Measurements from ENCODE around the gene TIMM50. TPM values are rescaled to one million over a fixed set of nuclear protein-coding genes. Genes with fewer than 3 reads are reported as not detected.

The TIMM50 gene
- total and polyA plus RNA-seq, 3 donors from 2014 or later = 80.6 to 130 (median 96.1) TPM

DNA sequence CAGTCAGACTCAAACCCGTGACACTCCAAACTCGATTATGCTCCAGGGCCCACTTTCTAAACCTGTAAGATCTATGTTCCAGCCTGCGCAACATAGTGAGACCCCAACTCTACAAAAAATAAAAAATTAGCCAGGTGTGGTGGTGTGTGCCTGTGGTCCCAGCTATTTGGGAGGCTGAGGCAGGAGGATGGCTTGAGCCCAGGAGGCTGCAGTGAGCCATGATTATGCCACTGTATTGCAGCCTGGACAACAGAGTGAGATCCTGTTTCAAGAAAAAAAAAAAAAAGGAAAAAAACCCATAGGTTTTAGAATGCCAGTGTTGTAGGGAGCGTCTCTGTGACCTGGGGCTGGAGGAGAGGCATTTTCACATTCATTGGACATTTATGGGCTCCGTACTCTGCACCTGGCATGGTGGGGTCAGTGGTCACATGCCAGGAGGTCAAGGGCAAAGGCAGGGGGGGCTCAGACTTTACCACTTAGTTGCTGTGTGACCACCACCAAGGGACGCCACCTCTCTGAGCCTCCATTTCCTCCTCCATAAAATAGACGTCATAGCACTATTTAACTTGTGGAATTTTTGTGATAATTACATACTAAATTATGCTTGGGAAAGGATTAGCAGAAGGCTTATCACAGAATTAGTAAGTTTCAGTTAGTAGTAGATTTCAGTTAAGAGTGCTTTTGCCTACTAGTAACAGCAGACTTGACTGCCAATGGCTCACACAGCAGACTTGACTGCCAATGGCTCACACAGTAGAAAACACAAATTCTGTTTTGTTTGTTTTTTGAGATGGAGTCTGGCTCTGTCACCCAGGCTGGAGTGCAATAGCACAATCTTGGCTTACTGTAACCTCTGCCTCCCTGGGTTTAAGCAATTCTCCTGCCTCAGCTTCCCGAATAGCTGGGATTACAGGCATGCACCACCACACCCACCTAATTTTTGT is 40.2 kb downstream of the TIMM50 start:
- H3K4me3 ChIP-seq = no peak overlapping the region
- 89 to 91% methylated on average over 8 of the region's 8 CpGs for WGBS, 2 donors
- H3K4me1 ChIP-seq = no peaks in the 10 kb centered on the region
- TF ChIP-seq, protein P1, sequence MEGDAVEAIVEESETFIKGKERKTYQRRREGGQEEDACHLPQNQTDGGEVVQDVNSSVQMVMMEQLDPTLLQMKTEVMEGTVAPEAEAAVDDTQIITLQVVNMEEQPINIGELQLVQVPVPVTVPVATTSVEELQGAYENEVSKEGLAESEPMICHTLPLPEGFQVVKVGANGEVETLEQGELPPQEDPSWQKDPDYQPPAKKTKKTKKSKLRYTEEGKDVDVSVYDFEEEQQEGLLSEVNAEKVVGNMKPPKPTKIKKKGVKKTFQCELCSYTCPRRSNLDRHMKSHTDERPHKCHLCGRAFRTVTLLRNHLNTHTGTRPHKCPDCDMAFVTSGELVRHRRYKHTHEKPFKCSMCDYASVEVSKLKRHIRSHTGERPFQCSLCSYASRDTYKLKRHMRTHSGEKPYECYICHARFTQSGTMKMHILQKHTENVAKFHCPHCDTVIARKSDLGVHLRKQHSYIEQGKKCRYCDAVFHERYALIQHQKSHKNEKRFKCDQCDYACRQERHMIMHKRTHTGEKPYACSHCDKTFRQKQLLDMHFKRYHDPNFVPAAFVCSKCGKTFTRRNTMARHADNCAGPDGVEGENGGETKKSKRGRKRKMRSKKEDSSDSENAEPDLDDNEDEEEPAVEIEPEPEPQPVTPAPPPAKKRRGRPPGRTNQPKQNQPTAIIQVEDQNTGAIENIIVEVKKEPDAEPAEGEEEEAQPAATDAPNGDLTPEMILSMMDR (IDR thresholded peaks at IDR 0.05) = no peak
- TF ChIP-seq POLR2A (IDR thresholded peaks at IDR 0.05) = no peak
- H3K36me3 ChIP-seq (ENCODE audit: low read depth, missing control alignments) = no peaks in the 10 kb centered on the region
- intact Hi-C loops (cut with DNase I; ENCODE audit: low total_unique reads) = no loop called here
- no peaks in the 10 kb centered on the region for H3K9me3 ChIP-seq
- DNase-seq = no peak
- no peaks in the 10 kb centered on the region for H3K27me3 ChIP-seq
- H3K27ac ChIP-seq = no peak overlapping the region

DNA sequence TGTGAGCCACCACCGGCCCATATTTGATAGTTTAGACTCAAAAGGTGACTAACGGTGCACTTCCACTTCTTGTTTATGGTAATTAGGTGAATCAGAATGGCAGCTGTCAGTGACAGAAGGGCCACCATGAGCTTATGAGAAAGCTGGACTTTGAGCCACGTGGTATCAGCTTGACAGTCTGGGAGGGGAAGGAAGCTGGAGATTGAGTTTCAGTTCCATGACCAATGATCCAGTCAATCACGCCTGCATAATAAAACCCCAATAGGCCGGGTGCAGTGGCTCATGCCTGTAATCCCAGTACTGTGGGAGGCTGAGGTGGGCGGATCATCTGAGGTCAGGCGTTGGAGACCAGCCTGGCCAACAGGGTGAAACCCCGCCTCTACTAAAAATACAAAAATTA is 43.9 kb downstream of the TIMM50 start:
- whole genome bisulfite sequencing, 2 donors = 89 to 92% methylated on average over 6 to 8 of the region's 8 CpGs

DNA sequence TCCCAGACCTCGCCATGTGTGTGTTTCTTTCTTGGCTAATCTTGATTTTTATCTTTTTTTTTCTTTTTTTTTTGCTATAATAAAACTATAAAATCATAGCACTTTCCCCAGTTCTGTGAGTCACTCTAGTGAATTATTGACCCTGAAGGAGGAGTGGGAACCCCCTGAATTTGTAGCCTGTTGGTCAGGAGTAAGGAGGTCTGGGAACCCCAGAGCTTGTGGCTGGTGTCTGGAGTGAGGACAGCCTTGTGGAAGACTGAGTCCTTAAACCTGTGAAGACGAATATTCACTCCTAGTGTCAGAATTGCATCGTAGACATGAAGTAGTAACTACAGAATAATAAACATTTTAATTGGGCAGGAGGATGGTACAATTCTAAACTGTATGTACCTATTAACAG is 44.6 kb downstream of the TIMM50 start:
- H3K27ac ChIP-seq = no peak overlapping the region
- TF ChIP-seq, protein P1 (IDR thresholded peaks at IDR 0.05) = no peak
- TF ChIP-seq POLR2A (IDR thresholded peaks at IDR 0.05) = no peak
- intact Hi-C loops (cut with DNase I; ENCODE audit: low total_unique reads) = no loop called here
- no peak for DNase-seq
- H3K36me3 ChIP-seq (ENCODE audit: low read depth, missing control alignments) = no peaks in the 10 kb centered on the region
- WGBS, 2 donors = 80 to 83% methylated on average over 3 of the region's 3 CpGs
- no peaks in the 10 kb centered on the region for H3K4me1 ChIP-seq
- no peak overlapping the region for H3K4me3 ChIP-seq
- H3K27me3 ChIP-seq = no peaks in the 10 kb centered on the region
- no peaks in the 10 kb centered on the region for H3K9me3 ChIP-seq

More for the DNA sequence above, 43.9 kb downstream of the TIMM50 start:
- Histone ChIP-seq H3K4me1 (no peaks in the 10 kb centered on the region), H3K27me3 (no peaks in the 10 kb centered on the region), H3K4me3 (no peak overlapping the region), H3K27ac (no peak overlapping the region), H3K36me3 (ENCODE audit: low read depth, missing control alignments) (no peaks in the 10 kb centered on the region), H3K9me3 (no peaks in the 10 kb centered on the region)
- no peak for DNase-seq
- intact Hi-C loops (cut with DNase I; ENCODE audit: low total_unique reads) = no loop called here
- TF ChIP-seq POLR2A (IDR thresholded peaks at IDR 0.05) = no peak
- TF ChIP-seq, protein P1 (IDR thresholded peaks at IDR 0.05) = no peak

DNA sequence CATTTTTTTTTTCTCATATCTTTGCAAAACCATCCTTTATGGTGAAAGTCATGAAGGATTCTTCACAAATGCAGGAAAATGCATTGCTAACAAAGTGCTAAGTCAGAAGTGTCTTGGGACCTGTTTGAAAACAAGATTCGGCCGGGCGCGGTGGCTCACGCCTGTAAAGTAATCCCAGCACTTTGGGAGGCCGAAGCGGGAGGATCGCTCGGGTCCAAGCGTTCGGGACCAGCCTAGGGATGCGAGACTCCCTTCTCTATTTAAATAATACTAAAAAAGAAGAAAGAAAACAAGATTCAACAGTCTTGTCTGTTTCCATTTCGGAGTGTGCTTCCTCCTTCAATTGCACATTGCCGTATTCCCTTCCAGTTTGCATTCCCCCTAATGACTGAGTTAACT is 51.2 kb downstream of the TIMM50 start:
- DNase-seq = no peak
- peak overlapping the region; percentile 89 to 92 for H3K27ac ChIP-seq
- peaks cover 12% of the 10 kb centered on the region for H3K4me1 ChIP-seq
- peak overlapping the region; percentile 84 to 96 for H3K4me3 ChIP-seq
- 19 to 28% methylated on average over 14 of the region's 14 CpGs for WGBS, 2 donors
- H3K9me3 ChIP-seq = no peaks in the 10 kb centered on the region
- H3K36me3 ChIP-seq (ENCODE audit: low read depth, missing control alignments) = no peaks in the 10 kb centered on the region
- TF ChIP-seq POLR2A (IDR thresholded peaks at IDR 0.05) = no peak
- TF ChIP-seq, protein P1 (IDR thresholded peaks at IDR 0.05) = no peak
- intact Hi-C loops (cut with DNase I; ENCODE audit: low total_unique reads) = loop anchor here (10.0 kb wide), 1 partner anchor 107 kb away; no protein-coding TSS in a partner anchor
- no peaks in the 10 kb centered on the region for H3K27me3 ChIP-seq

All from testis (tissue), 3 donors.